ENCODE results near the gene ERAP2. TPM values are rescaled to one million over a fixed set of nuclear protein-coding genes. Genes with fewer than 3 reads are reported as not detected.
A peak's percentile ranks its signal among the peaks of the same experiment; 100 is the strongest.
"Not testable (repeated sequence)": the region's sequence is repeated elsewhere in the genome, so short reads cannot be mapped to it uniquely, and the experiment has no call there.

The ERAP2 gene
- total and polyA plus RNA-seq, 11 donors, result 0.99 to 30.5 (median 7.0) TPM

DNA sequence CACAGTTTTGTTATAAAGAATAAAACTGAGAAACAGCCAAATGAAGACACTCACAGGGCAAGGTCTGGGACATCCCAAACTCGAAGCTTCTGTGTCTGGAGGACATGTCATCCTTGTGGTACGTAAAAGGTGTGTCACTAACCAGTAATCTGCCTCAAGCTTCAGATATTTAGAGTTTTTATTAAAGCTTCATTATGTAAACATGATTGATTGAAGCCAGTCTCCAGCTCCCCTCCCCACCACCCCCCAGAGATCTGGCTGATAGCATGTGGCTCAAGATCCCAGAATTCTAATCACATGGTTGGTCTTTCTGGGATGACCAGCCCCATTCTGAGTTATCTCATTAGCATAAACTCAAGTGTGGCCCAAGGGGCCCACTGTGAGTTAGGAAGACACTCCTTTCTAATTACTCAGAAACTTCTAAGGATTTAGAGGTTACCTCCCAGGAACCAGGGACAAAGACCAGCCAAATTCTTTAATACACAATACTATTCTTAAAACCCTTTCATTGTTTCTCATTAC lies 37.2 kb upstream of the ERAP2 start:
- Histone ChIP-seq H3K36me3 (no peaks in the 10 kb centered on the region), H3K4me3 (no peak overlapping the region), H3K9me3 (no peaks in the 10 kb centered on the region), H3K4me1 (no peaks in the 10 kb centered on the region), H3K27me3 (no peaks in the 10 kb centered on the region), H3K27ac (no peak overlapping the region)
- ATAC-seq, result no peak
- WGBS, 4 donors, result 92 to 95% (median 94%) methylated on average over 2 of the region's 2 CpGs
- TF ChIP-seq POLR2A (IDR thresholded peaks at IDR 0.05), result no peak
- TF ChIP-seq, protein P1, sequence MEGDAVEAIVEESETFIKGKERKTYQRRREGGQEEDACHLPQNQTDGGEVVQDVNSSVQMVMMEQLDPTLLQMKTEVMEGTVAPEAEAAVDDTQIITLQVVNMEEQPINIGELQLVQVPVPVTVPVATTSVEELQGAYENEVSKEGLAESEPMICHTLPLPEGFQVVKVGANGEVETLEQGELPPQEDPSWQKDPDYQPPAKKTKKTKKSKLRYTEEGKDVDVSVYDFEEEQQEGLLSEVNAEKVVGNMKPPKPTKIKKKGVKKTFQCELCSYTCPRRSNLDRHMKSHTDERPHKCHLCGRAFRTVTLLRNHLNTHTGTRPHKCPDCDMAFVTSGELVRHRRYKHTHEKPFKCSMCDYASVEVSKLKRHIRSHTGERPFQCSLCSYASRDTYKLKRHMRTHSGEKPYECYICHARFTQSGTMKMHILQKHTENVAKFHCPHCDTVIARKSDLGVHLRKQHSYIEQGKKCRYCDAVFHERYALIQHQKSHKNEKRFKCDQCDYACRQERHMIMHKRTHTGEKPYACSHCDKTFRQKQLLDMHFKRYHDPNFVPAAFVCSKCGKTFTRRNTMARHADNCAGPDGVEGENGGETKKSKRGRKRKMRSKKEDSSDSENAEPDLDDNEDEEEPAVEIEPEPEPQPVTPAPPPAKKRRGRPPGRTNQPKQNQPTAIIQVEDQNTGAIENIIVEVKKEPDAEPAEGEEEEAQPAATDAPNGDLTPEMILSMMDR (IDR thresholded peaks at IDR 0.05), result no peak
- intact Hi-C loops (cut with DNase I), result no loop called here
- no peak for DNase-seq

DNA sequence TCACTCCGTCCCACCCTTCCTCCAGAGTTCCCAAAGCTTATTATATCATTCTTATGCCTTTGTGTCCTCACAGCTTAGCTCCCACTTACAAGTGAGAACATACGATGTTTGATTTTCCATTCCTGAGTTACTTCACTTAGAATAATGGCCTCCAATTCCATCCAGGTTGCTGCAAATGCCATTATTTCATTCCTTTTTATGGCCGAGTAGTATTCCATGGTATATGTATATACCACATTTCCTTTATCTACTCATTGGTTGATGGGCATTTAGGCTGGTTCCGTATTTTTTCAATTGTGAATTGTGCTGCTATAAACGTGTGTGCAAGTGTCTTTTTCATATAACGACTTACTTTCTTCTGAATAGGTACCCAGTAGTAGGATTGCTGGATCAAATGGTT lies 34.4 kb upstream of the ERAP2 start:
- DNase-seq; intact Hi-C loops (cut with DNase I); H3K36me3 ChIP-seq; ATAC-seq; H3K27ac ChIP-seq; H3K4me1 ChIP-seq; H3K27me3 ChIP-seq; H3K4me3 ChIP-seq; H3K9me3 ChIP-seq: not testable (repeated sequence)
- 73 to 77% (median 75%) methylated on average over 6 of the region's 6 CpGs for WGBS, 4 donors

DNA sequence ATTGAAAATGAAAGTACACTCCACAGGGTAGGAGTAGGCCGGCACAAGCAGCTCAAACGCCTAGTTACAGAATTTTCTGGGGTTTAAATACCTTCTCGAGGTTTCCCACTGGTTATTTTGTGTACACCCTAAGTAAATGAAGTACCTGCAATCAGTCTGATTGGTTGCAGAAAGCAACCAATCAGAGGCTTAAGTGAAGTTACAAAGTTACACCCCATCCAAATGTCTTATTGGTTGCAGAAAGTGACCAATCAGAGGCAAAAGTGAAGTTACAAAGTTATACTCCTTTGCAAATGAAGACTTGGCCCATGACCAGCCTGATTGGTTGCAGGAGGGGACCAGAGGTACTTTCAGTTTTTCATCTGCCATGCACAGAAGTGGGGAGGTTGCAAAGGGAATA lies 33.2 kb upstream of the ERAP2 start:
- TF ChIP-seq, protein P1 (IDR thresholded peaks at IDR 0.05), result no peak
- TF ChIP-seq POLR2A (IDR thresholded peaks at IDR 0.05), result no peak
- ATAC-seq, result no peak
- 67 to 73% (median 70%) methylated on average over 3 of the region's 3 CpGs for WGBS, 4 donors
- Histone ChIP-seq H3K9me3 (no peaks in the 10 kb centered on the region), H3K4me3 (peak overlapping the region in 1 of 12 donors; percentile 0), H3K27ac (no peak overlapping the region), H3K4me1 (no peaks in the 10 kb centered on the region), H3K27me3 (no peaks in the 10 kb centered on the region), H3K36me3 (no peaks in the 10 kb centered on the region)
- no peak for DNase-seq
- intact Hi-C loops (cut with DNase I), result no loop called here

DNA sequence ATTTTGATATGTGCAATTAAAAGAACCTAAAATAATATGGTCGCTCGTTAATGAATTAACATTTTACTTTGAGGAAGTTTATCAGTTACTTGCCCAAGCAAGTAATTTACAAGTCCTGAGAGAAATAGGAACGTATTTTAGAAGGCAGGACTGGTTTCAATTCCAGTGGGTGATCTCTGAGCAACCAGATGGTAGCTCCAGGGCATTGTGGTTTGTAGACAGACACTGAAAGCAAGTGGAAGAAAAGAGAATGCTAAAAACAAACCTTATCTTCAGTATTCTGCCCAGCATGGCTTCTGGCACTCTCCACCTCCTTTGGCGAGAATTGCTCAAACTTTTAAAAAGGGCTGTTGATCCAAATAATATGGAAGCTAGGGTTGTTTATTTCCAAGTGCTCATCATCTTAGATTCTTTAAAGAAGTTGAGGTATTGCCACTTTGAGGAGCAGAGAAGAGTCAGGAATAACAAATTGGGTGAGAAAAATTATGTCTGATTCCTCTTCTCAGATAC lies 31.8 kb upstream of the ERAP2 start:
- TF ChIP-seq, protein P1 (IDR thresholded peaks at IDR 0.05), result no peak
- TF ChIP-seq POLR2A (IDR thresholded peaks at IDR 0.05), result no peak
- Histone ChIP-seq H3K9me3 (peaks cover 0 to 3% (median 0%) of the 10 kb centered on the region in 12 donors), H3K36me3 (no peaks in the 10 kb centered on the region), H3K27ac (no peak overlapping the region), H3K4me3 (no peak overlapping the region), H3K27me3 (no peaks in the 10 kb centered on the region), H3K4me1 (no peaks in the 10 kb centered on the region)
- ATAC-seq (no peak), DNase-seq (no peak)
- 91 to 93% (median 92%) methylated on average over 4 of the region's 4 CpGs for whole genome bisulfite sequencing, 4 donors
- intact Hi-C loops (cut with DNase I), result no loop called here

All from heart left ventricle (tissue), 16 donors.